ENCODE results near the gene SCAPER.
"Not testable (repeated sequence)": the region's sequence is repeated elsewhere in the genome, so short reads cannot be mapped to it uniquely, and the experiment has no call there.

Gene SCAPER

GRCh38 chr15:76901965-76902364 is 3.2 kb downstream of the SCAPER start:
- Histone ChIP-seq H3K36me3 (ENCODE audit: control insufficient read depth, insufficient read depth, low read length) (no peaks in the 10 kb centered on the region), H3K9ac (ENCODE audit: low read length) (no peak overlapping the region)

GRCh38 chr15:76899931-76900310 is 5.2 kb downstream of the SCAPER start:
- peaks cover 18% of the 10 kb centered on the region for H3K4me1 ChIP-seq (ENCODE audit: control insufficient read depth, insufficient read depth, low read length)
- H3K27me3 ChIP-seq (ENCODE audit: control insufficient read depth, insufficient read depth, low read length); H3K9me3 ChIP-seq (ENCODE audit: control insufficient read depth, low read length); H3K9ac ChIP-seq (ENCODE audit: low read length); H3K36me3 ChIP-seq (ENCODE audit: control insufficient read depth, insufficient read depth, low read length); H3K4me3 ChIP-seq (ENCODE audit: low read length): not testable (repeated sequence)

More at GRCh38 chr15:76901965-76902364, 3.2 kb downstream of the SCAPER start:
- Histone ChIP-seq H3K27me3 (ENCODE audit: control insufficient read depth, insufficient read depth, low read length) (no peaks in the 10 kb centered on the region), H3K9me3 (ENCODE audit: control insufficient read depth, low read length) (no peaks in the 10 kb centered on the region), H3K4me3 (ENCODE audit: low read length) (no peak overlapping the region), H3K4me1 (ENCODE audit: control insufficient read depth, insufficient read depth, low read length) (peaks cover 25% of the 10 kb centered on the region)

- not testable (repeated sequence) for H3K36me3 ChIP-seq (ENCODE audit: control insufficient read depth, insufficient read depth, low read length); H3K27me3 ChIP-seq (ENCODE audit: control insufficient read depth, insufficient read depth, low read length); H3K9me3 ChIP-seq (ENCODE audit: control insufficient read depth, low read length); H3K4me3 ChIP-seq (ENCODE audit: low read length); H3K9ac ChIP-seq (ENCODE audit: low read length)
- H3K4me1 ChIP-seq (ENCODE audit: control insufficient read depth, insufficient read depth, low read length), result peaks cover 14% of the 10 kb centered on the region
Measured at GRCh38 chr15:76899176-76899930, 5.8 kb downstream of the SCAPER start.

- H3K4me3 ChIP-seq (ENCODE audit: low read length), result no peak overlapping the region
- no peaks in the 10 kb centered on the region for H3K9me3 ChIP-seq (ENCODE audit: control insufficient read depth, low read length)
- H3K36me3 ChIP-seq (ENCODE audit: control insufficient read depth, insufficient read depth, low read length), result no peaks in the 10 kb centered on the region
- H3K9ac ChIP-seq (ENCODE audit: low read length), result no peak overlapping the region
- peaks cover 4% of the 10 kb centered on the region for H3K4me1 ChIP-seq (ENCODE audit: control insufficient read depth, insufficient read depth, low read length)
- no peaks in the 10 kb centered on the region for H3K27me3 ChIP-seq (ENCODE audit: control insufficient read depth, insufficient read depth, low read length)
Measured at GRCh38 chr15:76898102-76898501, 7.0 kb downstream of the SCAPER start.

- no peak overlapping the region for H3K4me3 ChIP-seq (ENCODE audit: low read length)
- no peaks in the 10 kb centered on the region for H3K27me3 ChIP-seq (ENCODE audit: control insufficient read depth, insufficient read depth, low read length)
- no peak overlapping the region for H3K9ac ChIP-seq (ENCODE audit: low read length)
- no peaks in the 10 kb centered on the region for H3K9me3 ChIP-seq (ENCODE audit: control insufficient read depth, low read length)
- no peaks in the 10 kb centered on the region for H3K36me3 ChIP-seq (ENCODE audit: control insufficient read depth, insufficient read depth, low read length)
- H3K4me1 ChIP-seq (ENCODE audit: control insufficient read depth, insufficient read depth, low read length), result no peaks in the 10 kb centered on the region
Measured at GRCh38 chr15:76894174-76894573, 11.0 kb downstream of the SCAPER start.

GRCh38 chr15:76892836-76893235 is 12.3 kb downstream of the SCAPER start:
- not testable (repeated sequence) for H3K4me3 ChIP-seq (ENCODE audit: low read length); H3K27me3 ChIP-seq (ENCODE audit: control insufficient read depth, insufficient read depth, low read length); H3K9ac ChIP-seq (ENCODE audit: low read length); H3K36me3 ChIP-seq (ENCODE audit: control insufficient read depth, insufficient read depth, low read length); H3K4me1 ChIP-seq (ENCODE audit: control insufficient read depth, insufficient read depth, low read length); H3K9me3 ChIP-seq (ENCODE audit: control insufficient read depth, low read length)

GRCh38 chr15:76887280-76888141 is 17.6 kb downstream of the SCAPER start:
- H3K36me3 ChIP-seq (ENCODE audit: control insufficient read depth, insufficient read depth, low read length); H3K4me1 ChIP-seq (ENCODE audit: control insufficient read depth, insufficient read depth, low read length); H3K9me3 ChIP-seq (ENCODE audit: control insufficient read depth, low read length); H3K27me3 ChIP-seq (ENCODE audit: control insufficient read depth, insufficient read depth, low read length); H3K9ac ChIP-seq (ENCODE audit: low read length); H3K4me3 ChIP-seq (ENCODE audit: low read length): not testable (repeated sequence)

GRCh38 chr15:76885212-76885611 is 19.9 kb downstream of the SCAPER start:
- H3K36me3 ChIP-seq (ENCODE audit: control insufficient read depth, insufficient read depth, low read length), result no peaks in the 10 kb centered on the region
- H3K9me3 ChIP-seq (ENCODE audit: control insufficient read depth, low read length), result no peaks in the 10 kb centered on the region
- no peaks in the 10 kb centered on the region for H3K4me1 ChIP-seq (ENCODE audit: control insufficient read depth, insufficient read depth, low read length)
- H3K27me3 ChIP-seq (ENCODE audit: control insufficient read depth, insufficient read depth, low read length), result no peaks in the 10 kb centered on the region
- no peak overlapping the region for H3K9ac ChIP-seq (ENCODE audit: low read length)
- no peak overlapping the region for H3K4me3 ChIP-seq (ENCODE audit: low read length)

- Histone ChIP-seq H3K4me1 (ENCODE audit: control insufficient read depth, insufficient read depth, low read length) (no peaks in the 10 kb centered on the region), H3K36me3 (ENCODE audit: control insufficient read depth, insufficient read depth, low read length) (no peaks in the 10 kb centered on the region), H3K9ac (ENCODE audit: low read length) (no peak overlapping the region), H3K9me3 (ENCODE audit: control insufficient read depth, low read length) (no peaks in the 10 kb centered on the region), H3K4me3 (ENCODE audit: low read length) (no peak overlapping the region), H3K27me3 (ENCODE audit: control insufficient read depth, insufficient read depth, low read length) (no peaks in the 10 kb centered on the region)
Measured at GRCh38 chr15:76875911-76876310, 29.2 kb downstream of the SCAPER start.

- not testable (repeated sequence) for H3K27me3 ChIP-seq (ENCODE audit: control insufficient read depth, insufficient read depth, low read length); H3K36me3 ChIP-seq (ENCODE audit: control insufficient read depth, insufficient read depth, low read length); H3K4me3 ChIP-seq (ENCODE audit: low read length); H3K9me3 ChIP-seq (ENCODE audit: control insufficient read depth, low read length); H3K4me1 ChIP-seq (ENCODE audit: control insufficient read depth, insufficient read depth, low read length); H3K9ac ChIP-seq (ENCODE audit: low read length)
Measured at GRCh38 chr15:76873066-76873465, 32.1 kb downstream of the SCAPER start.

GRCh38 chr15:76871930-76872329 is 33.2 kb downstream of the SCAPER start:
- no peak overlapping the region for H3K9ac ChIP-seq (ENCODE audit: low read length)
- no peak overlapping the region for H3K4me3 ChIP-seq (ENCODE audit: low read length)
- H3K9me3 ChIP-seq (ENCODE audit: control insufficient read depth, low read length), result no peaks in the 10 kb centered on the region
- no peaks in the 10 kb centered on the region for H3K27me3 ChIP-seq (ENCODE audit: control insufficient read depth, insufficient read depth, low read length)
- H3K4me1 ChIP-seq (ENCODE audit: control insufficient read depth, insufficient read depth, low read length), result no peaks in the 10 kb centered on the region
- no peaks in the 10 kb centered on the region for H3K36me3 ChIP-seq (ENCODE audit: control insufficient read depth, insufficient read depth, low read length)

- no peaks in the 10 kb centered on the region for H3K36me3 ChIP-seq (ENCODE audit: control insufficient read depth, insufficient read depth, low read length)
- no peaks in the 10 kb centered on the region for H3K9me3 ChIP-seq (ENCODE audit: control insufficient read depth, low read length)
- no peaks in the 10 kb centered on the region for H3K4me1 ChIP-seq (ENCODE audit: control insufficient read depth, insufficient read depth, low read length)
- no peaks in the 10 kb centered on the region for H3K27me3 ChIP-seq (ENCODE audit: control insufficient read depth, insufficient read depth, low read length)
- H3K9ac ChIP-seq (ENCODE audit: low read length), result no peak overlapping the region
- no peak overlapping the region for H3K4me3 ChIP-seq (ENCODE audit: low read length)
Measured at GRCh38 chr15:76868740-76869139, 36.4 kb downstream of the SCAPER start.

Data from mucosa of stomach (tissue), 1 donor.